NCI-H2107 treated with DMSO at 0.1 percent for 48 hours (cell line): ENCODE results near the gene DNM3.
"Not testable (repeated sequence)": the region's sequence is repeated elsewhere in the genome, so short reads cannot be mapped to it uniquely, and the experiment has no call there.

ENCODE experiments used
- DNase-seq: peaks from one replicate; lab custom pipeline; 2025; ENCODE audit not compliant: unreplicated experiment; lab: John Stamatoyannopoulos, UW

DNM3 gene

DNA sequence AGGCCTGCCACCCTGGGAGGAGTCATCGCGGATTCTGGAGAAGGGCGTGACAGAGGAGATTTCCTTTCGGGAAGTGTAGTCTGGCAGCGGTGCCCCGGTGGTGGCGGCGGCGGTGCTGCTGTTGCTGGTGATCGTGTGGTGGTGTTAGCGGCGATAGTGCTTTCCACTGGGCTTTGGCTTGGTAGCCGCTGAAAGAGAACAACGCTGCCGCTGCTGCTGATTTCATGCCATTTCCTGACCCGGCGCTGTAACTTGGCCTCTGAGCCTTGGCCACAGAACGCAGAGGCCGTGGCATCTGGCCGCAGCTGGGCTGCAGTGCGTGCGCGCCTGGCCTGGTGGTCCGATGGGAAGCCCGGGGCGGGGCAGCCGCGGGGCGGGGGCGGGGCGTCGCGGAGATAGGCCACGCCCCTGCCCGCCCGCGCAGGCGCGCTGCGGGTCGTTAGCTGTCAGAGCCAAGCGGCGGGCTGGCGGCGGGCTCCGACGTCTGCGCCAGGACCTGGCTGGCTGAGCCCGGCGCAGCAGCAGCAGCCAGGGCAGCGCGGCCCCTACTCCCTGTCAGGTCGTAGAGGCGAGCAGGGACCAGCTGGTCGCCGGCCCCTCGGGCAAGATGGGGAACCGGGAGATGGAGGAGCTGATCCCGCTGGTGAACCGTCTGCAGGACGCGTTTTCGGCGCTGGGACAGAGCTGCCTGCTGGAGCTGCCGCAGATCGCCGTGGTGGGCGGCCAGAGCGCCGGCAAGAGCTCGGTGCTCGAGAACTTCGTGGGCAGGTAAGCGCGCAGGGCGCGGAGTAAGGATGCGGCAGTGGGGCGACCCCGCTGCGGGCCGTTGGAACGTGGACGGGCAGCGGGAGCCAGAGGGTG, at the start of gene DNM3:
DNM3 (plus strand) TSS at position 449 of the 861 bp plus-strand sequence; CDS start at position 608, 159 bp downstream.
- peak; percentile 12 for DNase-seq

- DNase-seq, result no peak
Measured at GRCh38 chr1:171792656-171793369, 48.5 kb upstream of the DNM3 start.

- DNase-seq, result no peak
Measured at GRCh38 chr1:171793636-171794035, 47.7 kb upstream of the DNM3 start.

DNA sequence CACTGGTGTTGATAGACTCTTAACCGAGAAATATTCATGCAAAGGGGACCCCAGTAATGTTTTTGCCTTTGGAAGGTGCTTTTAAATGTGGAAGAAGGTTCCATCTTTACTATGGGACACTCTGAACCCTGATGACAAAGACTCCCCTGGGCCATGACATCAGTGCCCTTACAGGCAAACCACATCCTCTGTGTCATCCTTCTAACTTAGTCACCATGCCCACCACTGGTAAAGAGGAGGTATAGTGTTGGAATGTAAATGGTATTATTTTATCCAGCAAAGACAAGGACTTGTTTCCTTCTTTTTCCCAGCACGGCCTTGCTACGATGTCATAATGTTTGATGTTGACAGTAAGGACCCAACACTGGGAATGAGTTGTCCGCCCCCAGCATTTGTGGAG, 47.2 kb upstream of the DNM3 start:
- DNase-seq, result no peak

DNA sequence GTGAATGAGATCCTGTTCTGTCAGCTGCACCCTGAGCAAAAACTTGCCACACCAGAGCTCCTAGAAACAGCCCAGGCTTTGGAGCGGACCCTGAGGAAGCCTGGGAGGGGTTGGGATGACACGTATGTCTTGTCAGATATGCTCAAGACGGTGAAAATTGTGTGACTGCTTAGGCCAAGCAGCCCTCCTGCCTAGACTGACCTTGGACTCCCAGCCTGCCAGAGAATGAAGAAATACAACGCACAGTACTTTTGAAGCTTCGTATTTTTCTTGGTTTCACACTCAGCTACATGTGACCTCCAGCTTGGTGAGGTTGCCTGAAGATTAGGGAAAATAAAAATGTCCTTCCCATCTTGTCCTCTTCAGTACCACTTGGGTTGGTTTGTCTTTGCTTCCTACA, 44.7 kb upstream of the DNM3 start:
- no peak for DNase-seq

- DNase-seq, result no peak
Measured at GRCh38 chr1:171798311-171798710, 43.0 kb upstream of the DNM3 start.

DNA sequence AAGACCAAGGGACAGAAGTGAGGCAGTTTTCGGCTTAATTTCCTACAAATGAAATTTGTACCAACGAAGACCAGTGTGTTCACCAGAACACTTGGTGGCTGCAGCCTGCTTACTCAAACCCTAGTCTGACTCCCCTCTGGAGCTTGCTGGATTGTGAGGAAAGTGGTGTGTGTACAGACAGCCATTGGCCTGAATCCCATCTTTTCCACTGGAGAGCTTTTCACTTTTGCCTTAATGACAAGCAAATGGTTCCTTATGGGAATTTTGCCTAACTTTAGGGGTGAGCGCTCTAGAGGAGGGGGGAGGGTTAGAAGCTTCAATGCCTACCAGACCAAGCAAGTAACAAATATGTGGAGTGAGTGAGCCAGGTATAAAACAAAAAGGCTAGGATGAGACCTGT, 42.5 kb upstream of the DNM3 start:
- DNase-seq, result no peak

DNA sequence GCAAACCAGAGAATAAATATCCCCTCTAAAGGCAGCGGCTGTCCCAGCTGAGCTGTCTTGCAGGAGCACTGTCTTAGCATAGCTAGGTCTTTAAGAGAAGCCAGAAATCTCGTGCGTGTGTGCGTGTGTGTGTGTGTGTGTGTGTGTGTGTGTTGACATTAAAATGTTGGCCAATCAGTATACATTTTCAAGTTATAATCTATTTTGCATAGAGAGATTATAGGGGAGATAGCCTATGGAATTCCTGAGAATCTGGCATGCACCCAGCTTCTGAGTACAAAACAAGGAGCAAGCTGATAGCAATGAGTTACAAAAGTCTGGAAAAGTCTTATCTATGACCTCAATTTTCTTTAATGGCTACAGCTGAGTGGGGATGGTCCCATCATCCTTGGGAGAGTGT, 42.1 kb upstream of the DNM3 start:
- no peak for DNase-seq

DNA sequence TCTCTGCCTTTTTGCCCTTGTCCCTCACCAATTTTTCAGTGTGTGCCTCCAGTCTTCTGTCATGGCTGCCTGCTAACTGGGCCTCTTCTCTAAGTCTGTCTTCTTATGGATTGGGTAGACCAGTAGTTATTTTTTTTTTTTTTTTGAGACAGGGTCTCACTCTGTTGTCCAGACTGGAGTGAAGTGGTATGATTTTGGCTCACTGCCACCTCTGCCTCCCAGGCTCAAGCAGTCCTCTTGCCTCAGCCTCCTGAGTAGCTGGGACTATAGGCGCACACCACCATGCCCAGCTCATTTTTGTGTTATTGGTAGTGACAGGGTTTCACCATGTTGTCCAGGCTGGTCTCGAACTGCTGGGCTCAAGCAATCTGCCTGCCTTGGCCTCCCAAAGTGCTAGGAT, 41.6 kb upstream of the DNM3 start:
- not testable (repeated sequence) for DNase-seq

GRCh38 chr1:171800342-171800741, 41.0 kb upstream of the DNM3 start:
- DNase-seq, result no peak

DNA sequence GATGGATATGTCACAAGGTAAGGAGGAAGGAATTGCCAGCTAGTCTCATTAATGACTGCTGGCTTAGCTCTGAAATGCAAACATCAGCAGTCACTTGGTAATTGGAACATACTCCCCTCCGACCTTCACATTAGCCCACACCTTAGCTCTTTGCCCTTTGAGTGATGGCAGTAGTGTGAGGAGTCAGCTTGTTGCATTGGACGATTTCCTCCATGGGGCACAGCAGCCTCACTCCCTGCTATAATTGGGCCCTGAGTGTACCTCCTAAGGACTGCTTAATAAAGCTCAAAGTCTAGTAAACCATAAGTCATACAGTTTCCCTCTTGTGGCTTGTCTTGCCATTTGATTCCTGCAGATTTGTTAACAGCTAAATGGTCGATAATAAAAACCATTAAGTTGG, 40.4 kb upstream of the DNM3 start:
- DNase-seq, result no peak

- peak; percentile 49 for DNase-seq
Measured at GRCh38 chr1:171801487-171801891, 39.8 kb upstream of the DNM3 start.

- DNase-seq, result no peak
Measured at GRCh38 chr1:171802207-171802606, 39.1 kb upstream of the DNM3 start.

DNA sequence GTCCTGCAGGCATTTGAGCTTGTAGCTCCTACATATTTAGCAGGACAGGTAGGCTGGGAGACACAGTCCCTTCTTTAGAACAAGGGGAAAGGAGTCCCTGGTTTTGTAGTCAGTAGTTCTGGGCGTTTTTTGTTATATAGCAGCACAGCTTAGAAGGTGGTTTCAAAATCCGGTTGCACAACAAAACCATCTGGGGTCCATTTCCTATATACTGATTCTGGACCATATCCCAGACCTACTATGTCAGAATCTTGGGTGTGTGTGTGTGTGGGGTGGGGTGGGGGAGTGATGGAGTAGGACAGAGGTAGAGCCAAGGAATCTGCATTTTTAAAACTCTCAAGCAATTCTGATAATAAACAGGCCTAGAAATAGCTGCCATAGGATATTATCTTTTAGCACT, 38.3 kb upstream of the DNM3 start:
- no peak for DNase-seq

GRCh38 chr1:171803461-171804022, 37.8 kb upstream of the DNM3 start:
- DNase-seq, result no peak

- DNase-seq, result no peak
Measured at GRCh38 chr1:171805395-171806115, 35.7 kb upstream of the DNM3 start.

DNA sequence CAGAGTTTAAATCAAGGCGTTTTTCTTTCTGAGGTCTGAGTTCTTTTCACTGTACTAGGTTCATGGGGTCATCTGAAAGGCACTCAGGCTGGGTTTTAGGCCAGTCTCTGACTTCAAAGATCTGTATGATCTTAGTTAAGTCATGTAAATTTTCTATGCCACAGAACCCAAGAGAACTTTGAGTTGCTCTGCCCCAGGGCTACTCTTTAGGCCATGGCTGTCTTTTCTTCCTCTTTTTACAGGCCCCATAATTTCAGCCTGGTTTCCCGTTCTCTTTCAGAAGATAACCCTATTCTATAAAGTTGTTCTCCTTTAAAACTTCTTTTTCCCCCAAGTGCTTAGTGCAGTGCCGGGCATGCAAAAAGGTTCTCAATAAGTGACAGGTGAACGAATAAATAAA, 33.7 kb upstream of the DNM3 start:
- DNase-seq, result no peak

GRCh38 chr1:171809834-171810233, 31.5 kb upstream of the DNM3 start:
- no peak for DNase-seq

- DNase-seq, result no peak
Measured at GRCh38 chr1:171811672-171812071, 29.6 kb upstream of the DNM3 start.

DNA sequence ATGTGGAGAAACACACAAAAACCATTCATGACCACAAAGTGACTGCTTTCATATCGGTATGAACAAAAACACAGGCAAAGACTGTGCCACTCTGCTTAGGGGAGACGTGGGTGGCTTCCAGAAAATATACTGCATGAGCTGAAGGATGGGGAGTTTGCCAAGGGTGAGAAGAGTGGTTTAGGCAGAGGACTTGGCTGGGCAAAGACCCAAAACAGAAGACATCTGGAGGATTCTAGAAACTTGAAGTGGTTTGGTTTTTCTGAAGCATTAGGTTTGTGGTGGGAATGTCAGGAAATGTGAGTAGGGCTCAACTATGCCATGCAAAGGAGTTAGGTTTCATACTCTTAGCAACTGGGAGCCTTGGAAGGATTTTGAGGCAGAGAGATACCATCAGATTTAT, 26.6 kb upstream of the DNM3 start:
- no peak for DNase-seq

- no peak for DNase-seq
Measured at GRCh38 chr1:171816300-171816901, 24.9 kb upstream of the DNM3 start.
